GM08714 (cell line): Measurements from ENCODE around the gene FOXC2.

Source experiments
- H3K4me3 ChIP-seq: fragments of 200-500 bp; sonication (Bioruptor generic); 2 replicates; pipeline ENCODE4 v1.5.1; 2014; ENCODE audit warnings: mild to moderate bottlenecking, low read length, inconsistent platforms
- ZNF274 ChIP-seq: IDR thresholded peaks from 2 replicates; pipeline ENCODE4 v1.6.1; 2012; ENCODE audit warnings: mild to moderate bottlenecking, low read depth, low read length

FOXC2 gene

DNA sequence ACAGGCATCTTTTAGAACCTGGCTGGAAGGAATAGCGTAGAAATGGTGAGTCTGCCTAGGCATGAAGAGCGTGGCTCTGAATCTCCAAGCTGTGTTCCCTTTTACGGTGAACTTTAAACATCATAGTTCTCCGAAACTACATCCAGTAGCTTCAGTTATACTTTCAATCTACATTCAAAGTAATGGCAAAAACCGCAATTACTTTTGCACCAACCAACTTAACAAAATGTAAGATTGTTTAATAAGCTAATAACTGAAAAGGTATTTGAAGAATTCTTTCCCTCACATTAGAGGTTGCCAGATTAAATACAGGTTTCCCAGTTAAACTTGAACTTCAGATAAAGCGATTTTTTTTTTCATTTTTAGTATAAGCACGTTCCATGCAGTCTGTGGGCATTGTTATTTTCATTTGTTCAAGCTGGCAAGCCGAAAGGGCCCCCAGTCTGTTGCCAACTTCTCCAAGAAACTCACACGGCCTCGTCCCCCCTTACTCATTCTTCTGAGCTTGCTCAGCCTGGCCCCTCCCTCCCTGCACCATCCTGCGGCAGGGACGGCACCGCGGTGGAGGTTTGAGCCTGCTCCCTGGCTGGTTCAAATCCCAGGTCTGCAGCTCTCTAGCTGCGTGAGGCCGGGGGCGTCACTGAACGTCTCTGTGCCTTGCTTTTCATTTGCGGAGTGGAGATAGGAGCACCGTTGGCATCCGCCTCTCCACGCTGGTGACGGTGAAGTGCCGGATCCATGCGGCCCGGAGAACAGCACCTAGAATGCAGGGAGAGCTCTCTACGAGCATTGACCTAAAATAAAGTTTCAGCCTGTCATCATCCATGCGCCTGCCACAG, 8.1 kb upstream of the FOXC2 start:
- no peak overlapping the region for H3K4me3 ChIP-seq
- no peak for TF ChIP-seq ZNF274

DNA sequence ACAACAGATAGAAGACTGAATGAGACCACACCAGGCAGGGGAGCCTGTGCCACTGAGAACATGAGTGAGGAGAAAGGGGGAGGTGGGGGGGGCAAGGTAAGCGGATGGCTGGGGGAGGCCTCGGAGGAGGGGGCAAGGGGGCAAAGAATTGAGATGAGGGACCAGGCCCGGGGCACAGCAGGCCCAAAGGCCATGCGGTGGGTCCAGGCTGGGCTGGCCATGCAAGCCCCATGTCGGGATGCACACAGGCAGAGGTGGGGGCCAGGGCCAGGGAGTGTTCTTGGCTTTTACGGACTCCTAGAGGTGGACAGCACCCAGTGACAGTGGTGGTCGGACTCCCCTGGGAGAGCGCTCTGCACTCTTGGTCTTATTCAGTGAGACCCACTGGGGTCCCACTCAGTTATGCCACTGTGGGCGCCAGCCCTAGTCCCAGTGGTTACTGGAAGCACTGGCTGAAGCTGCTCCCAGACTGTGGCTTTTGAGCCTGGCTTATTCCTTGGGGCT, 6.8 kb upstream of the FOXC2 start:
- no peak overlapping the region for H3K4me3 ChIP-seq
- TF ChIP-seq ZNF274: no peak

DNA sequence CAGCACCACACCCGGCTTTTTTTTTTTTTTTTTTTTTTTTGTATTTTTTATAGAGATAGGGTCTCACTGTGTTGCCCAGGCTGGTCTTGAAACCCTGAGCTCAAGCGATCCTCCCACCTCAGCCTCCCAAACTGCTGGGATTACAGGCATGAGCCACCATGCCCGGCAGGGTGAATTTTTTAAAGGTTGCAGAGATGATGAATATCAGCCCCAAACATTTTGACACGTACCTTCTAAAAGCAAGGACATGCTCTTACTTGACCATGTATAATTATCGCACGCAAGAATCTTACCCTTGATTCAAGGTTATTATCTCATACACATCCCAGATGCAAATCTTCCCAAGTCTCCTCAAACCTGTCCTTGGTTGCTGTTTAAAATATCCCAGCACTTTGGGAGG, 4.3 kb upstream of the FOXC2 start:
- H3K4me3 ChIP-seq: no peak overlapping the region
- TF ChIP-seq ZNF274: no peak

DNA sequence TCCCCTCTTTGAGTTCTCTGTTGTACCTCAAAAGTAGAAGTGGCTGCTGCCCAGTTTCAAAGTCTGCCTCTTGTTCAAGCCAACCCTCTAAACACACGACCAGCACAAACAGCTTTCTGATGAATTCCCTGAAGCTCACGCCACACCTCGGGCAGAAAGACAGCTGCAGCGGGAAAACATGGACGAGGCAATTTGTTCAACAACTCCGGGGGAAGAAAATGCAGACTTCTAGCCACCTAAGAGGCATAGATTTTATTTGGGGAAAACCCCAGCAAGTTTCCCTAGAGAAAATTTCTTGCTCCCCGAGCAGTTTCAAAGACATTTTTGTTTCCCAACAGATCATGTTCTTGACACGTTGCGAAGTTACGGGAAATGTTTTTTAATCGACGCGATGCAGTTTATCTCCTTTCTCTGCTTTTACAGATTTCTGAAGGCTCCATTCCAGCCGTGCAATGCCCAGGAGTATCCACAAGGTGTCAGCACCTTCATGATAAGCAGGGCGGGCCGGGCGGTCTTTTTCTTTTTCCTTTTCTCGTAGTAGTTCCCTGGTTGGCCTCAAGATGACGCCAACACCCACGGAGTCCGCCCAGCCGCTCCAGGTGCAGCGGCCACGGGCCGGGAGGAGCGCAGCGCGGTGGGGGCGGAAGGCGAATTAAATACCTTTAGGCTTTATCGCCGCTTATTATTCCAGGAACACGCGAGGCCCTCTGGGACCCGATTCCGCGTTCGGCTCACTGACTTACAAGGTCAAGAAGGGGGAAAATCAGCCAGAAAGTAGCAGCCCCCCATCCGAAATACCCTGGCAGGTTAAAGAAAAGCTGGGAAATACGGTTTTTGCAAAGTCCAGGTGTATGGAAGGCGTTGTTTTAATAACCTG, 2.9 kb upstream of the FOXC2 start:
- H3K4me3 ChIP-seq: no peak overlapping the region
- no peak for TF ChIP-seq ZNF274

DNA sequence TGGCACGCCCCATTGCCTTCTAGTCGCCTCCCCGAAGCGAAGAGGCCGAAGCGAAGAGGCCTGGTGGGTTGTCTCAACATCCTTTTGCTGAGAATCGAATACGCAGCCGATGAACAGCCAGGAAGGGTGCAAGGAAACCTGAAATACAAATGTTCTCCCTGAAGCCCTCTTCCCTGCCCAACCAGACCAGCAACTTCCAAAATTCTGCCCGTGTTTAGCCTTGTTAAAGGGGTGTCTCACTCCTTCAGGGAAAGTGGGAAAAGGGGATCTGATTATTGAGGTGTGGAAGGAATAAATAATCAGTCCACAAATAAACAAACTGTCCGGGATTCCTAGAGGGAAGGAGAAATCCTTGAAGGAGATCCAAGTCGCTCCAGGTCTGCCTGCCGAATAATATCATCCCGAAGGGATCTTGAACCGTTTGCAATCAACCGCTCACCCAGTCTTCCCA, 1.4 kb upstream of the FOXC2 start:
- H3K4me3 ChIP-seq: no peak overlapping the region
- no peak for TF ChIP-seq ZNF274

DNA sequence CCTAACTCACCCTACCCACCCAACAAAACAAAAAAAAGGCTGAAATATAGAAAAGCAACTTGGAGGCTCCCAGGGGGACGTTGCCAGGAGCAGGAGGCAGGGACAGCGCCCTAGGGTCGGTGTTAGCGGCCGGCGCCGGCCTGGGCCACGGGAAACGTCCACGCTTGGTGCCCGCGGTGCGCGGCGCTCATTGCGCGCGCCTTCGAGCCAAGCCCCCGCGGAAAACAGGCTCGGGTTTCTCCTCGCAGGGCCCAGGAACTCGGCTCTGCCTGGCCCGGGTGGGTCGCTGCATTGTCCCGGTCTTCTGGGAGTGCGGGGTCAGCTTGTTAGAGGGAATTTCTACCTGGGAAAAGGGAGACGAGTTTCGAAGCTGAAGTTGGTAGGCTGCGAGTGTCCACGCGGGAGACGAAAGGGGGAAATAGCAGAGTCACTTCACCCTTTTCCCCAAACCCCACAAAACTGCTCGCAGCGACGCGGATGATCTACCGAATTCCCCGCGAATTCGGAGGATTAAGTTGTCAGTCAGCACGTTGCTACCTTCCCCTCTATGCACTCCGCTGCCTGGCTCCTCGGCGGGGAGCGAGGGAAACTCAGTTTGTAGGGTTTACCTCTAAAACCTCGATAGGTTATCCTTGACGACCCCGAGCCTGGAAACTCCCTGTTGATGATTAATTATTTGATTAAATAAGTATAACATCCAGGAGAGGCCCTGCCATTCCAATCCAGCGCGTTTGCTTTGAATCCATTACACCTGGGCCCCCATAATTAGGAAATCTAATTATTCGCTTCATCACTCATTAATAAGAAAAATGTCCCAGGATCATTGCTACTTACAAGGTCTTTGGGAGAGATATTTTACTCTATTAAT, 751 bp upstream of the FOXC2 start:
- TF ChIP-seq ZNF274: no peak
- no peak overlapping the region for H3K4me3 ChIP-seq

DNA sequence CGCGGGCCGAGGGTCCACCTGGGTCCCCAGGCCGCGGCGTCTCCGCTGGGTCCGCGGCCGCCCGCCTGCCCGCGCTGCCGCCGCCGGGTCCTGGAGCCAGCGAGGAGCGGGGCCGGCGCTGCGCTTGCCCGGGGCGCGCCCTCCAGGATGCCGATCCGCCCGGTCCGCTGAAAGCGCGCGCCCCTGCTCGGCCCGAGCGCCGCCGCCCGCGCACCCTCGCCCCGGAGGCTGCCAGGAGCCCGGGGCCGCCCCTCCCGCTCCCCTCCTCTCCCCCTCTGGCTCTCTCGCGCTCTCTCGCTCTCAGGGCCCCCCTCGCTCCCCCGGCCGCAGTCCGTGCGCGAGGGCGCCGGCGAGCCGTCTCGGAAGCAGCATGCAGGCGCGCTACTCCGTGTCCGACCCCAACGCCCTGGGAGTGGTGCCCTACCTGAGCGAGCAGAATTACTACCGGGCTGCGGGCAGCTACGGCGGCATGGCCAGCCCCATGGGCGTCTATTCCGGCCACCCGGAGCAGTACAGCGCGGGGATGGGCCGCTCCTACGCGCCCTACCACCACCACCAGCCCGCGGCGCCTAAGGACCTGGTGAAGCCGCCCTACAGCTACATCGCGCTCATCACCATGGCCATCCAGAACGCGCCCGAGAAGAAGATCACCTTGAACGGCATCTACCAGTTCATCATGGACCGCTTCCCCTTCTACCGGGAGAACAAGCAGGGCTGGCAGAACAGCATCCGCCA, 504 bp downstream of the FOXC2 start:
- TF ChIP-seq ZNF274: no peak
- H3K4me3 ChIP-seq: no peak overlapping the region

DNA sequence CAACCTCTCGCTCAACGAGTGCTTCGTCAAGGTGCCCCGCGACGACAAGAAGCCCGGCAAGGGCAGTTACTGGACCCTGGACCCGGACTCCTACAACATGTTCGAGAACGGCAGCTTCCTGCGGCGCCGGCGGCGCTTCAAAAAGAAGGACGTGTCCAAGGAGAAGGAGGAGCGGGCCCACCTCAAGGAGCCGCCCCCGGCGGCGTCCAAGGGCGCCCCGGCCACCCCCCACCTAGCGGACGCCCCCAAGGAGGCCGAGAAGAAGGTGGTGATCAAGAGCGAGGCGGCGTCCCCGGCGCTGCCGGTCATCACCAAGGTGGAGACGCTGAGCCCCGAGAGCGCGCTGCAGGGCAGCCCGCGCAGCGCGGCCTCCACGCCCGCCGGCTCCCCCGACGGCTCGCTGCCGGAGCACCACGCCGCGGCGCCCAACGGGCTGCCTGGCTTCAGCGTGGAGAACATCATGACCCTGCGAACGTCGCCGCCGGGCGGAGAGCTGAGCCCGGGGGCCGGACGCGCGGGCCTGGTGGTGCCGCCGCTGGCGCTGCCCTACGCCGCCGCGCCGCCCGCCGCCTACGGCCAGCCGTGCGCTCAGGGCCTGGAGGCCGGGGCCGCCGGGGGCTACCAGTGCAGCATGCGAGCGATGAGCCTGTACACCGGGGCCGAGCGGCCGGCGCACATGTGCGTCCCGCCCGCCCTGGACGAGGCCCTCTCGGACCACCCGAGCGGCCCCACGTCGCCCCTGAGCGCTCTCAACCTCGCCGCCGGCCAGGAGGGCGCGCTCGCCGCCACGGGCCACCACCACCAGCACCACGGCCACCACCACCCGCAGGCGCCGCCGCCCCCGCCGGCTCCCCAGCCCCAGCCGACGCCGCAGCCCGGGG, 1.3 kb downstream of the FOXC2 start:
- no peak for TF ChIP-seq ZNF274
- no peak overlapping the region for H3K4me3 ChIP-seq

DNA sequence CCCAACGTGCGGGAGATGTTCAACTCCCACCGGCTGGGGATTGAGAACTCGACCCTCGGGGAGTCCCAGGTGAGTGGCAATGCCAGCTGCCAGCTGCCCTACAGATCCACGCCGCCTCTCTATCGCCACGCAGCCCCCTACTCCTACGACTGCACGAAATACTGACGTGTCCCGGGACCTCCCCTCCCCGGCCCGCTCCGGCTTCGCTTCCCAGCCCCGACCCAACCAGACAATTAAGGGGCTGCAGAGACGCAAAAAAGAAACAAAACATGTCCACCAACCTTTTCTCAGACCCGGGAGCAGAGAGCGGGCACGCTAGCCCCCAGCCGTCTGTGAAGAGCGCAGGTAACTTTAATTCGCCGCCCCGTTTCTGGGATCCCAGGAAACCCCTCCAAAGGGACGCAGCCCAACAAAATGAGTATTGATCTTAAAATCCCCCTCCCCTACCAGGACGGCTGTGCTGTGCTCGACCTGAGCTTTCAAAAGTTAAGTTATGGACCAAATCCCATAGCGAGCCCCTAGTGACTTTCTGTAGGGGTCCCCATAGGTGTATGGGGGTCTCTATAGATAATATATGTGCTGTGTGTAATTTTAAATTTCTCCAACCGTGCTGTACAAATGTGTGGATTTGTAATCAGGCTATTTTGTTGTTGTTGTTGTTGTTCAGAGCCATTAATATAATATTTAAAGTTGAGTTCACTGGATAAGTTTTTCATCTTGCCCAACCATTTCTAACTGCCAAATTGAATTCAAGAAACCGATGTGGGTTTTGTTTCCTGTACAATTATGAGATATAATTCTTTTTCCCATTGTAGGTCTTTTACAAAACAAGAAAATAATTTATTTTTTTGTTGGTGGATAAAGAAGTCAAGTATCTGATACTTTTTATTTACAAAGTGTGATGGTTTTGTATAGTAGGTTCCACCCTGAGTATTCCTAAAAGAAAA, 2.3 kb downstream of the FOXC2 start:
- H3K4me3 ChIP-seq: no peak overlapping the region
- TF ChIP-seq ZNF274: no peak

DNA sequence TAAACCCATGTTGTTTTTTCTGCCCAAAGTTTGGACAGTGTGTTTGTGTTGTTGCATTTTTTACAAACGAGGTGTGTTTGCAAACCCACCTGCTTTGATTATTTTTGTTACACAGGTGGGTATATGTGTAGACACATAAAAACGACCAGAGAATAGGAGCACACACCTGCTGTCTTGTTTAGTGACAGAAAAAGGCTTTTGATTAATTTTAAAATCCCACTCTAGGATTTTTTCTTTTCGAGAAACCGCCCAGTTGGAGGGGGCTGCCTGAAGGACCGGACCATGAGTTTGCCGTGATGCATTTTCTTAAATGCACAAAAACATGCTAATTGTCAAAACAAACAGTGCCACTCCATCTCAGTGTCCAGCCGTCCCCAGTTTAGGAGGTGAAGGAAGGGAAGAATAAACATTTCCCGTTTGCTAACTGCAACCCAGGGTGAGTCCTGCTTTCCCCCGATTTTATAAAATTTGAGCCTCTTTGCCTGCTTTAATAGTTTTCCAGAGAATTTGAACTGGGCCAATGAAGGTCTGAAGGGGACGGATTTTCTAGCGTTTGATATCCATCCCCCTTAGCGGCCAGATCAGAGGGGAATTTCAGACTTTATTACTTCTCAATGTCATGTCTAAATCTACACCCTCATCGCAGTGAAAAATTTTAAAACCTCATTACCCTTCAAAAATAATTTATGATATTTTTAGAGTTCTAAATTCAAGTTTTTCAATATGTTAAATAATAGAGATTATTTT, 3.2 kb downstream of the FOXC2 start:
- TF ChIP-seq ZNF274: no peak
- H3K4me3 ChIP-seq: no peak overlapping the region
